Naive thymus-derived CD4-positive, alpha-beta T cell (primary cell): Measurements from ENCODE around the gene DCAF5. TPM values are rescaled to one million over a fixed set of nuclear protein-coding genes. Genes with fewer than 3 reads are reported as not detected.
"Not testable (repeated sequence)": the region's sequence is repeated elsewhere in the genome, so short reads cannot be mapped to it uniquely, and the experiment has no call there.

Source experiments
- ATAC-seq: fragments of 150-1000 bp; cut with Tn5 transposase; 2 replicates; pipeline ENCODE4 v1.10.0; 2021; ENCODE audit warnings: mild to moderate bottlenecking, moderate library complexity
- CTCF ChIA-PET: fragments of 350-600 bp; sonication (Branson Sonifier 250); formaldehyde crosslinking; loops from one replicate; lab custom pipeline; 2021; ENCODE audit warnings: antibody characterized with exemption; lab: Charles Lee
- POLR2A ChIA-PET: fragments of 350-600 bp; sonication (Branson Sonifier 250); formaldehyde crosslinking; loops from one replicate; lab custom pipeline; 2021; ENCODE audit warnings: antibody characterized with exemption, inconsistent platforms; lab: Charles Lee
- DNase-seq, 9 donors: peaks; one replicate each; pipeline versions ENCODE4 v3.0.0 to v3.0.0-alpha.2; 2020 to 2022; ENCODE audit warnings: mixed read lengths in 1 of 9
- H3K27ac ChIP-seq: one replicate; pipeline ENCODE4 v1.7.0; 2013; ENCODE audit warnings: mild to moderate bottlenecking, low read depth, low read length, moderate library complexity
- H3K27me3 ChIP-seq, 2 donors: one replicate each; pipeline ENCODE4 v1.7.0; 2013; ENCODE audit warnings: low read length in 2 of 2, mild to moderate bottlenecking in 2 of 2, moderate library complexity in 2 of 2; ENCODE audit not compliant: control insufficient read depth in 2 of 2, insufficient read depth in 2 of 2
- H3K36me3 ChIP-seq, 3 experiments: 1 replicate in 2 of 3; 2 replicates in 1 of 3; pipeline ENCODE4 v1.7.0; 2013; ENCODE audit warnings: low read length in 3 of 3, mild to moderate bottlenecking in 3 of 3, moderate library complexity in 1 of 3; ENCODE audit not compliant: insufficient read depth in 3 of 3, control insufficient read depth in 2 of 3
- H3K4me1 ChIP-seq, 2 donors: one replicate each; pipeline ENCODE4 v1.7.0; 2013; ENCODE audit warnings: low read length in 2 of 2, mild to moderate bottlenecking in 2 of 2, moderate library complexity in 1 of 2; ENCODE audit not compliant: control insufficient read depth in 2 of 2, insufficient read depth in 2 of 2
- H3K4me3 ChIP-seq: 2 replicates; pipeline ENCODE4 v1.7.0; 2013; ENCODE audit warnings: mild to moderate bottlenecking, low read length
- H3K9me3 ChIP-seq, 3 experiments: 1 replicate in 2 of 3; 2 replicates in 1 of 3; pipeline ENCODE4 v1.7.0; 2013; ENCODE audit warnings: low read length in 3 of 3; ENCODE audit not compliant: control insufficient read depth in 2 of 3
- H3K27ac Mint-ChIP-seq, 9 donors: one replicate each; pipeline ENCODE4 v1.8.0; 2020 to 2022; ENCODE audit warnings: mixed read lengths in 9 of 9, mild to moderate bottlenecking in 8 of 9, moderate library complexity in 5 of 9, inconsistent platforms in 2 of 9
- H3K27me3 Mint-ChIP-seq, 5 donors: one replicate each; pipeline ENCODE4 v1.8.0; 2021 to 2022; ENCODE audit warnings: mixed read lengths in 5 of 5, mild to moderate bottlenecking in 1 of 5
- H3K36me3 Mint-ChIP-seq, 5 donors: one replicate each; pipeline ENCODE4 v1.8.0; 2020 to 2022; ENCODE audit warnings: mixed read lengths in 5 of 5, mild to moderate bottlenecking in 3 of 5, inconsistent platforms in 1 of 5
- H3K4me1 Mint-ChIP-seq, 7 donors: one replicate each; pipeline ENCODE4 v1.8.0; 2020 to 2022; ENCODE audit warnings: mixed read lengths in 7 of 7, mild to moderate bottlenecking in 3 of 7, inconsistent platforms in 1 of 7
- H3K4me3 Mint-ChIP-seq, 10 donors: one replicate each; pipeline ENCODE4 v1.8.0; 2020 to 2022; ENCODE audit warnings: mild to moderate bottlenecking in 10 of 10, mixed read lengths in 10 of 10, moderate library complexity in 6 of 10, inconsistent platforms in 2 of 10
- H3K9me3 Mint-ChIP-seq, 11 donors: one replicate each; pipeline ENCODE4 v1.8.0; 2020 to 2022; ENCODE audit warnings: mixed read lengths in 11 of 11, mild to moderate bottlenecking in 4 of 11, inconsistent platforms in 1 of 11, moderate library complexity in 1 of 11
- intact Hi-C, 2 donors: fragments of 100-400 bp; cut with micrococcal nuclease; formaldehyde crosslinking; loops; one replicate each; pipeline ENCODE4 v1.15.1; 2023
- polyA plus RNA-seq, 2 donors: library from polyadenylated mRNA; unstranded; fragments of 300-500 nt; fragmentation: Illumina TruSeq; gene quantifications; one replicate each; pipeline ENCODE4 v1.2.3, GENCODE V29; 2021
- total RNA-seq, 6 experiments: library from RNA in 5 of 6; stranded (reverse) in 5 of 6; gene quantifications; 1 replicate in 5 of 6; 2 replicates in 1 of 6; pipeline ENCODE4 v1.2.3 and lab custom pipeline; 2021 to 2026

The DCAF5 gene
- total and polyA plus RNA-seq, 7 experiments from 2014 or later = 43.0 to 89.2 (median 70.4) TPM

- peak overlapping the region in 3 of 9 donors; percentile 8 to 43 (median 9) for H3K27ac Mint-ChIP-seq
Observed at GRCh38 chr14:69079188-69079742, 73.7 kb downstream of the DCAF5 start.

GRCh38 chr14:69077841-69078240, 75.1 kb downstream of the DCAF5 start:
- H3K4me3 Mint-ChIP-seq = no peak overlapping the region
- Histone ChIP-seq H3K4me3 (no peak overlapping the region), H3K36me3 (peaks cover 0 to 44% (median 0%) of the 10 kb centered on the region in 3 experiments), H3K9me3 (no peaks in the 10 kb centered on the region), H3K27me3 (no peaks in the 10 kb centered on the region), H3K4me1 (no peaks in the 10 kb centered on the region), H3K27ac (no peak overlapping the region)
- peaks cover 10 to 64% (median 23%) of the 10 kb centered on the region in 5 donors for H3K36me3 Mint-ChIP-seq
- ATAC-seq = no peak
- intact Hi-C loops = loop anchor here in 1 of 2 donors (5.0 kb wide), 1 partner anchor 36 kb away; no protein-coding TSS in a partner anchor
- no peaks in the 10 kb centered on the region for H3K27me3 Mint-ChIP-seq
- CTCF ChIA-PET = no interaction called here
- no peak for DNase-seq
- H3K27ac Mint-ChIP-seq = peak overlapping the region in 1 of 9 donors; percentile 9
- H3K9me3 Mint-ChIP-seq = no peaks in the 10 kb centered on the region
- POLR2A ChIA-PET = no interaction called here
- peaks cover 2 to 31% (median 18%) of the 10 kb centered on the region in 7 donors for H3K4me1 Mint-ChIP-seq

More at GRCh38 chr14:69079188-69079742, 73.7 kb downstream of the DCAF5 start:
- no peak for ATAC-seq
- no peak for DNase-seq
- H3K27ac ChIP-seq = no peak overlapping the region
- no peaks in the 10 kb centered on the region for H3K9me3 Mint-ChIP-seq
- intact Hi-C loops = loop anchor here in 1 of 2 donors (5.0 kb wide), 1 partner anchor 37 kb away; no protein-coding TSS in a partner anchor
- peaks cover 9 to 64% (median 23%) of the 10 kb centered on the region in 5 donors for H3K36me3 Mint-ChIP-seq
- H3K27me3 Mint-ChIP-seq = no peaks in the 10 kb centered on the region
- H3K4me3 Mint-ChIP-seq = no peak overlapping the region
- no peaks in the 10 kb centered on the region for H3K27me3 ChIP-seq
- H3K4me3 ChIP-seq = no peak overlapping the region
- no peaks in the 10 kb centered on the region for H3K9me3 ChIP-seq
- POLR2A ChIA-PET = no interaction called here
- H3K4me1 ChIP-seq = no peaks in the 10 kb centered on the region
- peaks cover 0 to 41% (median 6%) of the 10 kb centered on the region in 3 experiments for H3K36me3 ChIP-seq
- peaks cover 0 to 26% (median 21%) of the 10 kb centered on the region in 7 donors for H3K4me1 Mint-ChIP-seq
- CTCF ChIA-PET = interaction anchor here (0.7 kb wide), 1 partner anchor 217 kb away, joined by 3 read pairs; no protein-coding TSS in a partner anchor

- not testable (repeated sequence) for H3K4me3 Mint-ChIP-seq
Observed at GRCh38 chr14:69077185-69077584, 75.7 kb downstream of the DCAF5 start.

GRCh38 chr14:69076341-69076740, 76.6 kb downstream of the DCAF5 start:
- H3K27ac ChIP-seq = no peak overlapping the region
- H3K27ac Mint-ChIP-seq = peak overlapping the region in 1 of 9 donors; percentile 75
- H3K36me3 ChIP-seq = peaks cover 0 to 50% (median 0%) of the 10 kb centered on the region in 3 experiments
- no peaks in the 10 kb centered on the region for H3K9me3 ChIP-seq
- ChIA-PET CTCF (interaction anchor here (1.0 kb wide), 1 partner anchor 232 kb away, joined by 4 read pairs; no protein-coding TSS in a partner anchor), POLR2A (interaction anchor here (0.5 kb wide), 1 partner anchor 1477 kb away, joined by 3 read pairs; the partner anchor contains the start of gene PIGH)
- H3K4me1 ChIP-seq = no peaks in the 10 kb centered on the region
- H3K27me3 Mint-ChIP-seq = no peaks in the 10 kb centered on the region
- peaks cover 2 to 23% (median 17%) of the 10 kb centered on the region in 7 donors for H3K4me1 Mint-ChIP-seq
- H3K9me3 Mint-ChIP-seq = no peaks in the 10 kb centered on the region
- ATAC-seq = no peak
- H3K27me3 ChIP-seq = no peaks in the 10 kb centered on the region
- no peak for DNase-seq
- peaks cover 10 to 64% (median 25%) of the 10 kb centered on the region in 5 donors for H3K36me3 Mint-ChIP-seq
- no peak overlapping the region for H3K4me3 Mint-ChIP-seq
- intact Hi-C loops = loop anchor here in 1 of 2 donors (5.0 kb wide), 1 partner anchor 34 kb away; no protein-coding TSS in a partner anchor
- no peak overlapping the region for H3K4me3 ChIP-seq

More at GRCh38 chr14:69077185-69077584, 75.7 kb downstream of the DCAF5 start:
- DNase-seq, H3K4me3 ChIP-seq, H3K27ac Mint-ChIP-seq, H3K4me1 ChIP-seq, POLR2A ChIA-PET, H3K9me3 Mint-ChIP-seq, ATAC-seq, H3K27me3 ChIP-seq, H3K27ac ChIP-seq, H3K27me3 Mint-ChIP-seq, H3K9me3 ChIP-seq: not testable (repeated sequence)
- peaks cover 2 to 31% (median 18%) of the 10 kb centered on the region in 7 donors for H3K4me1 Mint-ChIP-seq
- H3K36me3 ChIP-seq = peaks cover 0 to 49% (median 0%) of the 10 kb centered on the region in 3 experiments
- H3K36me3 Mint-ChIP-seq = peaks cover 10 to 69% (median 27%) of the 10 kb centered on the region in 5 donors
- intact Hi-C loops = loop anchor here in 1 of 2 donors (5.0 kb wide), 1 partner anchor 35 kb away; no protein-coding TSS in a partner anchor
- CTCF ChIA-PET = interaction anchor here (1.0 kb wide), 1 partner anchor 233 kb away, joined by 4 read pairs; no protein-coding TSS in a partner anchor

- peaks cover 0 to 53% (median 4%) of the 10 kb centered on the region in 3 experiments for H3K36me3 ChIP-seq
Observed at GRCh38 chr14:69073915-69074314, 79.0 kb downstream of the DCAF5 start.

GRCh38 chr14:69073429-69073828, 79.5 kb downstream of the DCAF5 start:
- no peaks in the 10 kb centered on the region for H3K9me3 ChIP-seq
- H3K4me3 ChIP-seq = no peak overlapping the region
- intact Hi-C loops = no loop called here
- Mint-ChIP-seq H3K4me1 (peaks cover 1 to 22% (median 4%) of the 10 kb centered on the region in 7 donors), H3K9me3 (no peaks in the 10 kb centered on the region), H3K36me3 (peaks cover 6 to 55% (median 22%) of the 10 kb centered on the region in 5 donors), H3K4me3 (no peak overlapping the region), H3K27me3 (no peaks in the 10 kb centered on the region), H3K27ac (peak overlapping the region in 3 of 9 donors; percentile 11 to 25 (median 15))
- ChIA-PET POLR2A (no interaction called here), CTCF (no interaction called here)
- H3K4me1 ChIP-seq = no peaks in the 10 kb centered on the region
- no peak for ATAC-seq
- no peak overlapping the region for H3K27ac ChIP-seq
- DNase-seq = no peak
- no peaks in the 10 kb centered on the region for H3K27me3 ChIP-seq
- H3K36me3 ChIP-seq = peaks cover 0 to 58% (median 6%) of the 10 kb centered on the region in 3 experiments

More at GRCh38 chr14:69073915-69074314, 79.0 kb downstream of the DCAF5 start:
- Mint-ChIP-seq H3K9me3 (no peaks in the 10 kb centered on the region), H3K27me3 (no peaks in the 10 kb centered on the region), H3K27ac (peak overlapping the region in 1 of 9 donors; percentile 26), H3K36me3 (peaks cover 6 to 56% (median 23%) of the 10 kb centered on the region in 5 donors), H3K4me1 (peaks cover 2 to 24% (median 7%) of the 10 kb centered on the region in 7 donors), H3K4me3 (no peak overlapping the region)
- H3K9me3 ChIP-seq = no peaks in the 10 kb centered on the region
- ChIA-PET POLR2A (interaction anchor here (0.8 kb wide), 1 partner anchor 50 kb away, joined by 3 read pairs; no protein-coding TSS in a partner anchor), CTCF (no interaction called here)
- H3K4me3 ChIP-seq = no peak overlapping the region
- intact Hi-C loops = no loop called here
- no peak for DNase-seq
- H3K27ac ChIP-seq = no peak overlapping the region
- H3K4me1 ChIP-seq = no peaks in the 10 kb centered on the region
- no peaks in the 10 kb centered on the region for H3K27me3 ChIP-seq
- no peak for ATAC-seq
